OCI-LY1 (cell line): ENCODE results near the gene PICK1.

Experiments
- CTCF ChIP-seq: fragments of 200-600 bp; sonication (generic), shearing (Covaris generic); IDR thresholded peaks from 2 replicates; pipeline ENCODE4 v1.5.1; 2017; ENCODE audit warnings: mild to moderate bottlenecking, antibody characterized with exemption, low read length, moderate library complexity, mixed read lengths
- EZH2 ChIP-seq: fragments of 200-600 bp; sonication (generic), shearing (Covaris generic); IDR thresholded peaks from 2 replicates; pipeline ENCODE4 v1.8.0; 2017; ENCODE audit warnings: borderline replicate concordance, mixed run types, mild to moderate bottlenecking, antibody characterized with exemption, low read length, moderate library complexity, mixed read lengths

GRCh38 chr22:38041760-38042487 is 15.3 kb upstream of the PICK1 start:
- TF ChIP-seq CTCF (no peak), EZH2 (no peak)
